Tibial nerve (tissue), 4 donors: ENCODE measurements around the gene WDR64. TPM values are rescaled to one million over a fixed set of nuclear protein-coding genes. Genes with fewer than 3 reads are reported as not detected.

ENCODE experiments used
- DNase-seq, 2 donors: peaks; one replicate each; pipeline ENCODE4 v3.0.0-alpha.2; 2019; ENCODE audit warnings: low spot score in 2 of 2
- H3K27ac ChIP-seq, 4 donors: fragments of 200-600 bp; sonication (generic) in 3 of 4; one replicate each; pipeline ENCODE4 v1.5.1; 2017 to 2019; ENCODE audit warnings: mild to moderate bottlenecking in 1 of 4
- H3K27me3 ChIP-seq, 2 donors: fragments of 200-600 bp; sonication (generic) in 1 of 2; one replicate each; pipeline versions ENCODE4 v1.5.1 to v1.6.0; 2017 to 2019
- H3K36me3 ChIP-seq, 3 donors: fragments of 200-600 bp; sonication (generic); one replicate each; pipeline ENCODE4 v1.5.1; 2018 to 2019
- H3K4me1 ChIP-seq, 4 donors: fragments of 200-600 bp; sonication (generic) in 3 of 4; one replicate each; pipeline ENCODE4 v1.5.1; 2017 to 2019
- H3K4me3 ChIP-seq, 4 donors: fragments of 200-600 bp; sonication (generic) in 3 of 4; one replicate each; pipeline ENCODE4 v1.5.1; 2017 to 2019; ENCODE audit warnings: mild to moderate bottlenecking in 1 of 4, moderate library complexity in 1 of 4
- H3K9me3 ChIP-seq, 4 donors: fragments of 200-600 bp; sonication (generic) in 3 of 4; one replicate each; pipeline ENCODE4 v1.5.1; 2017 to 2019
- EP300 ChIP-seq, 2 donors: sonication (generic); formaldehyde crosslinking; IDR thresholded peaks; one replicate each; pipeline ENCODE4 v1.6.1; 2017; ENCODE audit warnings: antibody characterized with exemption in 2 of 2, mild to moderate bottlenecking in 1 of 2
- POLR2A ChIP-seq, 2 donors: fragments of 450-650 bp; IDR thresholded peaks; one replicate each; pipeline ENCODE4 v1.6.1; 2017; ENCODE audit warnings: antibody characterized with exemption in 2 of 2, mild to moderate bottlenecking in 2 of 2, moderate library complexity in 2 of 2
- WGBS, 2 donors: methylation state at CpG; one replicate each; pipeline ENCODE4 v1.1.5; 2018; 5-methylcytosine and 5-hydroxymethylcytosine counted together
- total RNA-seq, 4 donors: library from RNA; depleted of rRNA; stranded (reverse); fragments of >200 nt; gene quantifications; one replicate each; pipeline ENCODE4 v1.1.0, GENCODE V29; 2016
- TF ChIP-seq, protein P1 (sequence below), 5 experiments: fragments of 200-600 bp in 3 of 5; fragments of 450-650 bp in 2 of 5; sonication (generic) in 3 of 5; IDR thresholded peaks; one replicate each; pipeline ENCODE4 v1.5.1; 2016 to 2019; ENCODE audit warnings: antibody characterized with exemption in 5 of 5, mild to moderate bottlenecking in 3 of 5, moderate library complexity in 2 of 5

Gene WDR64
- total RNA-seq, 4 donors from 2014 or later, result 0.42 TPM; not detected in 3

DNA sequence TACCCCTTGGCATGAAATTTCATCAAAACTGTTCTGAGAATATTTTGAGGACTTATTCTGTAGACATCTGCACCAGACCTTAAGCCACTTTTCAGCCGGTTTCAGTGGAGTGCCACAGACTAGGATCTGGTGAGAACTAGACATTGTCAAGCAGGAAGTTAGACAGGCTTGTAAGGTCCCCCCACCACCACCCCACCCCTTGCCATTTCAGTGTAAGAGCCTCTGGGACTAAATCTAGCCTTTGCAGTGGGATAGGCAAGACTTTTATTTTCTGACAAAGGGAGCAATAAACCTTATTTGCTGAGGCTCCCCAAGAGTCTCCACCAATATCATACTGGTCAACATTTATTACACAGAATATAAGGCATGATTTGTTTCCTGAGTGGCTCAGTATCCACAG lies 118.0 kb downstream of the WDR64 start:
- H3K27ac ChIP-seq, result no peak overlapping the region
- peaks cover 0 to 5% (median 0%) of the 10 kb centered on the region in 4 donors for H3K4me1 ChIP-seq
- DNase-seq, result no peak
- TF ChIP-seq, protein P1, sequence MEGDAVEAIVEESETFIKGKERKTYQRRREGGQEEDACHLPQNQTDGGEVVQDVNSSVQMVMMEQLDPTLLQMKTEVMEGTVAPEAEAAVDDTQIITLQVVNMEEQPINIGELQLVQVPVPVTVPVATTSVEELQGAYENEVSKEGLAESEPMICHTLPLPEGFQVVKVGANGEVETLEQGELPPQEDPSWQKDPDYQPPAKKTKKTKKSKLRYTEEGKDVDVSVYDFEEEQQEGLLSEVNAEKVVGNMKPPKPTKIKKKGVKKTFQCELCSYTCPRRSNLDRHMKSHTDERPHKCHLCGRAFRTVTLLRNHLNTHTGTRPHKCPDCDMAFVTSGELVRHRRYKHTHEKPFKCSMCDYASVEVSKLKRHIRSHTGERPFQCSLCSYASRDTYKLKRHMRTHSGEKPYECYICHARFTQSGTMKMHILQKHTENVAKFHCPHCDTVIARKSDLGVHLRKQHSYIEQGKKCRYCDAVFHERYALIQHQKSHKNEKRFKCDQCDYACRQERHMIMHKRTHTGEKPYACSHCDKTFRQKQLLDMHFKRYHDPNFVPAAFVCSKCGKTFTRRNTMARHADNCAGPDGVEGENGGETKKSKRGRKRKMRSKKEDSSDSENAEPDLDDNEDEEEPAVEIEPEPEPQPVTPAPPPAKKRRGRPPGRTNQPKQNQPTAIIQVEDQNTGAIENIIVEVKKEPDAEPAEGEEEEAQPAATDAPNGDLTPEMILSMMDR (IDR thresholded peaks at IDR 0.05), result no peak
- TF ChIP-seq EP300 (IDR thresholded peaks at IDR 0.05) (no peak), POLR2A (IDR thresholded peaks at IDR 0.05) (no peak)
- H3K9me3 ChIP-seq, result no peaks in the 10 kb centered on the region
- WGBS, 2 donors, result 10 to 18% methylated on average over 1 of the region's 1 CpG
- no peaks in the 10 kb centered on the region for H3K36me3 ChIP-seq
- no peaks in the 10 kb centered on the region for H3K27me3 ChIP-seq
- no peak overlapping the region for H3K4me3 ChIP-seq

- no peak for DNase-seq
- H3K4me1 ChIP-seq, result peaks cover 0 to 5% (median 0%) of the 10 kb centered on the region in 4 donors
- H3K4me3 ChIP-seq, result no peak overlapping the region
- H3K9me3 ChIP-seq, result no peaks in the 10 kb centered on the region
- 69 to 77% methylated on average over 2 of the region's 2 CpGs for WGBS, 2 donors
- TF ChIP-seq, protein P1 (IDR thresholded peaks at IDR 0.05), result no peak
- TF ChIP-seq POLR2A (IDR thresholded peaks at IDR 0.05), result no peak
- no peak for TF ChIP-seq EP300 (IDR thresholded peaks at IDR 0.05)
- no peaks in the 10 kb centered on the region for H3K36me3 ChIP-seq
- no peaks in the 10 kb centered on the region for H3K27me3 ChIP-seq
- H3K27ac ChIP-seq, result no peak overlapping the region
These were observed 119.0 kb downstream of the WDR64 start for GRCh38 chr1:241771117-241771516.

DNA sequence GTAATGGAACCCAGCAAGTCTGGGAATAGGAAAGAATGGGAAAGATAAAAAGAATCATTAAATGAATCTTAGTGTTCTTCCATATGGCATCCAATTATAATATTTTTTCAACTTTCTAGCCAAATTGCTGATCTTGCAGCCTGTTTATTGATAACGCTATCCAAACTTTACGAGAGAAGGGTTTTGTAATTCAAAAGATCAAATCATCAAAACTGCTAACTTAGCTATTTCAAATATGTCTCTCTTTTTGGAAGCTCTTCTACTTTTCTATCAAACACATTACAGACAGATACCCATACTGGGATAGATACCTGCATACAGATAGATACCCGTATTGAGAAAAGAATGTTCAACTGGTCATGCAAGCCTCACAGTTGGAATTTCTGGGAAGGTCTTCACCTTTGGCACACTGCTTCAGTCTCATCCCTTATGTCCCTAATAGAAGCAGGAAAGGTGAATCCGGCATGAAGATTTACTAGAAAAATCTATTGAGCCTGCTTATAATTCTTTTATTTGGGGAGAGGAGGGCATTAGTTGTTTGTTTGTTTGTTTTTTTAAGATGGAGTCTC lies 120.9 kb downstream of the WDR64 start:
- no peaks in the 10 kb centered on the region for H3K27me3 ChIP-seq
- DNase-seq, result no peak
- peaks cover 0 to 5% (median 0%) of the 10 kb centered on the region in 4 donors for H3K4me1 ChIP-seq
- H3K27ac ChIP-seq, result no peak overlapping the region
- H3K9me3 ChIP-seq, result no peaks in the 10 kb centered on the region
- no peak overlapping the region for H3K4me3 ChIP-seq
- no peaks in the 10 kb centered on the region for H3K36me3 ChIP-seq
- TF ChIP-seq POLR2A (IDR thresholded peaks at IDR 0.05) (no peak), EP300 (IDR thresholded peaks at IDR 0.05) (no peak)
- TF ChIP-seq, protein P1 (IDR thresholded peaks at IDR 0.05), result no peak
- 96 to 97% methylated on average over 4 of the region's 4 CpGs for WGBS, 2 donors

DNA sequence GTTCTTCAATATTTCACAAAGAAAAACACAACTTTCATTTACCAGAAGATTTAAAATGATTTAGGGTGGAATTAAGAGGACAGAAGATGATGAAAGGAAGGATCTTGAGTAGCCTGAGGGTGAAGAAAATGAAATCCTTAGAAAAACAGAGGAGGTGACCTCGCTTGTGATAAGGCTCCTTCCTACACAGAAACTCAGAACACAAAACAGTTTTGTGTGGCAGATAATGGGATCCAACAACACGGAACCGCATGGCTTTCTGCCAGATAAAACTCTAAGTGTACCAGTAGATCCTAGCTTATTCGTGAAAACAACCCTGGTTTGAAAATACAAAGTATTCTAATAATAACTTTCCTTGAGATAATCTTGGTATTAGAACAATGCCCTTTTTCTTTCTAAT lies 121.9 kb downstream of the WDR64 start:
- peaks cover 0 to 5% (median 0%) of the 10 kb centered on the region in 4 donors for H3K4me1 ChIP-seq
- WGBS, 2 donors, result 37% methylated on average over 4 of the region's 4 CpGs
- no peaks in the 10 kb centered on the region for H3K36me3 ChIP-seq
- TF ChIP-seq EP300 (IDR thresholded peaks at IDR 0.05) (no peak), POLR2A (IDR thresholded peaks at IDR 0.05) (no peak)
- TF ChIP-seq, protein P1 (IDR thresholded peaks at IDR 0.05), result no peak
- no peak overlapping the region for H3K4me3 ChIP-seq
- H3K27ac ChIP-seq, result no peak overlapping the region
- no peak for DNase-seq
- H3K9me3 ChIP-seq, result no peaks in the 10 kb centered on the region
- H3K27me3 ChIP-seq, result no peaks in the 10 kb centered on the region

- Histone ChIP-seq H3K27ac (no peak overlapping the region), H3K9me3 (no peaks in the 10 kb centered on the region), H3K36me3 (no peaks in the 10 kb centered on the region), H3K4me1 (peaks cover 0 to 5% (median 0%) of the 10 kb centered on the region in 4 donors), H3K4me3 (no peak overlapping the region), H3K27me3 (no peaks in the 10 kb centered on the region)
- no peak for TF ChIP-seq EP300 (IDR thresholded peaks at IDR 0.05)
- DNase-seq, result no peak
- 91 to 96% methylated on average over 2 of the region's 2 CpGs for WGBS, 2 donors
These were observed 122.9 kb downstream of the WDR64 start for GRCh38 chr1:241775021-241775420.

DNA sequence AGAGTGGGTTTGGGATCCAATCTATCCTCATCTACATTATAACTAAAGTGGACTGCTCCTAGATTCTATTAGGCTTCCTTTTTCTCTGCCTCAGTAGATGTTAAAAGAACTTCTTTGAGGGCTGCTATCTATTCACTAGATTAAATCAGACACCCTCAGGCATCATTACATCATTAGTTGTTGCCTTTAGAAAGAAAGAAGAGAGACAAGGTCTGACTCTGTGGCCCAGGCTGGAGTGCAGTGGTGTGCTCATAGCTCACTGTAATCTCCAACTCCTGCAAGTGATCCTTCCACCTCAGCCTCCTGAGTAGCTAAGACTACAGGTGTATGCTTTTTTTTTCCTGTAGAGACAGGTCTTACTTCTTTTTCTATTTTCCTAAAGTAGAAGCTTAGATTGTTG lies 124.8 kb downstream of the WDR64 start:
- Histone ChIP-seq H3K9me3 (no peaks in the 10 kb centered on the region), H3K27me3 (no peaks in the 10 kb centered on the region), H3K36me3 (no peaks in the 10 kb centered on the region), H3K27ac (no peak overlapping the region), H3K4me3 (no peak overlapping the region), H3K4me1 (peaks cover 0 to 5% (median 0%) of the 10 kb centered on the region in 4 donors)
- DNase-seq, result no peak
- TF ChIP-seq EP300 (IDR thresholded peaks at IDR 0.05), result no peak
- TF ChIP-seq, protein P1 (IDR thresholded peaks at IDR 0.05), result no peak
- no peak for TF ChIP-seq POLR2A (IDR thresholded peaks at IDR 0.05)
